ENCODE measurements around the gene NCKIPSD. TPM values are rescaled to one million over a fixed set of nuclear protein-coding genes. Genes with fewer than 3 reads are reported as not detected.

NCKIPSD gene
- total RNA-seq, 1 donor from 2014 or later = 13.3 TPM

DNA sequence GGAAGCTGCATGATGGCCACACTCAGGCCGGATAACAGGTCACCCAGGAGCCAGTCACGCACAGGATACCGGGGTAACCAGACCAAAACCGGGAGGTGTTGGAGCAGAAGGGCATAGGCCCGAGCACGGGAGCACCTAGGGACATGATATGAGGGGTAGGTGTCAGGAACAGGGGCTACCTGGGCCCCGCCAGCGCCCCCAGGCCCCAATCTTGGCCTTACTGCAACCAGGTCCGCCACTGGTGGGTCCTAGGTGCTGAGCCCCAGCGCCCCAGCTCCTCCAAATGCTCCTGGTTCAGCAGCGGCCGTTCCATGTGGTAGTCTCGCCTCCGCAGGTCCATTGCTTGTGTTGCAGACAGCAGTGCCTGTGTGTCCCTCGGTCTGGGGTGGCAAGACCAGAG lies 52.5 kb downstream of the NCKIPSD start:
- no peak for DNase-seq
- intact Hi-C loops (cut with DNase I) = no loop called here

DNA sequence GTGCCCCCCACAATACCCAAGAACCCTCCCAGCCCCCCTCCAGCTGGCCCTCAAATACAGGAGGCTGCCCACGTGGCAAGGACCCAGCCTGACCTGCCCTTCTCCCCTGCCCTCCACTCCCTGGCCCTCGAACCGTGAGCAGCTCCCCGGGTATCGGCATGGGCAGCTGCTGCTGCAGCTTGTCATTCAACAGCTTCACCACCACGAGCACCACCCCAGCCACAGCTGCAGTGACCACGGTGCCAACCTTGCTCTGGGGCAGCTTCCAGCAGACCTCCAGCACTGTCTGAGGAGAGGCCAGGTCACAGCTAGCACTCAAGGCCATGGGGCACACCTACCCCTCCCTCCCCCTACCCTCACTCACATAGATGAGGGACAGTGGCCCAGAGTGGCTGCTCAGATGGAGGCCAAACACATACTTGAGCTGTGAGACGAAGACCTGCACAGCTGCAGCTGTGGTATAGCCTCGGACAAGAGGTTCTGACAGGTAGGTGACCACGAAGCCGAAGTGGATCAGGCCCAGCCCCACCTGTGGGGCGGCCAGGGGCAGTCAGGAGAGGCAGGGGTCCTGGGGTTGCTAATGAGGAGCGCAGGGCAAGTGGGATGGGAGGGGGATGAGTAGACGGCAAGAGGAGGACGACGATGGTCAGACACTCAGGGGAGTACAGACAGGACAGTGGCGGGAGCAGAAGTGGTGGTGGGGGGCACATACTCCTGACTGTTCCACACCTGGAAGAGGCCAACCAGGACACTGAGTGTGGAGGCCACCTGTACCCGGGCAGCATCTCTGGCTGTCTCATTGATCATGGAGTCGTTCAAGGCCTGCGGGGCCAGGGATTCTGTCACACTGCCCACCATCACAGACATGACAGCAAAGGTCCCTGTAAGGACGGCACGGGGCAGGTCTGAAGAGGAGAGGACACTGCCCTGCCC lies 53.9 kb downstream of the NCKIPSD start:
- ATAC-seq (ENCODE audit: poor library complexity) (no peak), DNase-seq (no peak)
- intact Hi-C loops (cut with DNase I) = no loop called here

More for the DNA sequence above, 52.5 kb downstream of the NCKIPSD start:
- ATAC-seq (ENCODE audit: poor library complexity) = no peak

DNA sequence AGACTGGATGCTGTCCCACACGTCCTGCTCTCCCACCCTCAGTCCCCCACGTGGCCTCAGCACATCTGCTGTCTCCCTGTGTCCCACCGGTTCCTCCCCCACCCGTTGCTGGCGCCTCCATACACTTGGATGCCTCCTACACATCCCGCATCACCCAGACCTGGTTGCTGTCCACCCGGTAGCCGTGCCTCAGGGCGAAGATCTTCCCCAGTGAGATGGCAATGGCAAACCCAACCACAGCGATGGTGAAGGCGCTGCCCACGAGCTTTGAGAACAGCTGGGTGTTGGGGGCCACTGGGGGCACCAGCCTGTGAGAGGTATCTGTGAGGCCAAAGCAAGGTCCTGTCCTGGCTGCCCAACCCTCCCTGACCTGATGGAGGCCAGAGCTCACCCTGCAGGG lies 54.9 kb downstream of the NCKIPSD start:
- ATAC-seq (ENCODE audit: poor library complexity) = no peak
- intact Hi-C loops (cut with DNase I) = no loop called here
- DNase-seq = no peak

DNA sequence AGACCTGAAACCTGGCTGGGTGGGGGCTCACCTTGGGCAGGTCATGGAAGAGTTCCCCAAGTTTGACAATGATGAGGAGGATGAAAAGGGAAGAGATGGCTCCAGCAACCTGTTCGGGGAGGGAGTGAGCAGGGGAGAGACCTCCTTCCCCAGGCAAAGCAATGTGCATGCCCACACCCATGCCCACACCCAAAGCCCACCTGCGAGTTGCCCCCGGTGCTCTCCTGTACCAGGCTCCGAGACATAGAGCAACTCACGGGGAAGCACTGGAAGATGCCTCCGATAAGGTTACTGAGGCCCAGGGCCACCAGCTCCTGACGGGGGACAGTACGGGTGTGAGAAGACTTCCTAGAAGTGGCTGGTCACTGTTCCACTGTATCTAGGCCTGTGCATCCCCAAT lies 55.3 kb downstream of the NCKIPSD start:
- DNase-seq = no peak
- no peak for ATAC-seq (ENCODE audit: poor library complexity)
- intact Hi-C loops (cut with DNase I) = no loop called here

DNA sequence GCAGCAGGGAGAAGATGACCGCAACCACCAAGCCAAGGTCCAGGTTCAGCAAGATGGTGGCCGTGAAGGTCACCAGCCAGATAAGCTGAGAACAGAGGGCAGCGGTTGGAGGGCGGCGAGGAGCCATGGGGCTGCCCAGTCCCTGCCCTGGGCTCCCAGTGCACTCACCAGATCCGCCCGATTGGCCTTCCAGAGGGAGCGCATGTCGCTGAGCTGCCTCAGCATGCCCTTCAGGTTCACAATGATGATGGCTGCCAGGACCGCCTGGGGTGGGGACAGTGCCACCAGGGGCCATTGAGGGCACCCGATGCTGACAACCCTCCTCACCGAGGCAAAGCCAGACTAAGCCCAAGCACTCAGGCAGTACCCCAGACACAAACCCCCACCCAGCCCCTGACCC lies 55.8 kb downstream of the NCKIPSD start:
- DNase-seq = no peak
- intact Hi-C loops (cut with DNase I) = no loop called here
- ATAC-seq (ENCODE audit: poor library complexity) = no peak

DNA sequence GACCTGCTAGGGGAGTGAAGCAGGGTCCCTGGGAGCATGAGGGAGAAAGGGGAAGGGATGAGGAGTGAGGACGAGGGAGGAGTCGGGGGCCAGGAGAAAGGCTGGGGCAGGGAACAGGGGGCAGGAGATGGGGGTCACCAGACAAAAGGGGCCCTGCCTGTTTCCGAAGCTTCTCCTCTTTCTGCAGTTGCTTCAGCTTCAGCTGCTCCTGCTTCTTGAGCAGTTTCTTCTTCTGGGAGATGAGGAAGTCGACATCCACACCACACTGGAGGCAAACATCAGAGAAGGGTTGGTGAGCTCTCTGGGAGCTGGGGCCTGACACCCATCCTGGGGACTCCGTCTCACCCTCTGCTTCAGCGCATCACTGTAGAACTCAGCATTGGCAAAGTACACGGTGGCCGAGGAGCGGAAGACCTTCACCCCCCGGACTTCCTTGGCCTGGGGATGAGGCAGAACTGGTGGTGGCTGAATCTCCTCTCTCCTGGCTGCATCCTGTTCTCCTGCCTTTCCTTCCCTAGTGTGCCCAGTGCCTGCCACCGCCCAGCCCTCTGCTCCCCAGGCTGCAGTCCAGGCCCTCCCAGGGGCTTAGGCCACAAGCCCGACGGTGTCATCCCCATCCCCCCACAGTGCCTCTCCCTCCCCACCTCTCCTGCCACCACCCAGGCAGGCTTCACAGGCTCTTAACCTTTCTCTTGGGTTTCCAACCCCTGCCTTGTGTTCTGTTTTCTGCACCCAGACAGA lies 57.3 kb downstream of the NCKIPSD start:
- no peak for DNase-seq
- intact Hi-C loops (cut with DNase I) = no loop called here
- ATAC-seq (ENCODE audit: poor library complexity) = no peak

DNA sequence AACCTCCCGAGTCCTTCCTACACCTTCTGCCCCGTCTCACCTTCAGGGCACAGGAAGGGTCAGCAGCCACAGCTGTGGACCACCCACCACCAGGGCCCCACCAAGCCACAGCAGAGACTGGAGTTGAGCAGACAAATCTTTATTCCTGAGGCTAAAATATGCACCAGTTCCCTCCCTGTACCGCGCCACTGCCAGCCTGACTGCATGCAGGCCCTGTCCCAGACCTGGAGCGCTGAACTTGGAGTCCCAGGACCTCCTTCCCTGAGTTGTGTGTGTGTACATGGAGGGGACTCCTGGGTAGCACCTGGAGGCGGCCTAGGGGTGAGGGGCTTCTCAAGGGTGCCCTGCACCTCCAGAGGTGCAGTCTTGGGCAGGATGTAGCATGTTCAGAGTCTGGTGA lies 60.1 kb downstream of the NCKIPSD start:
- intact Hi-C loops (cut with DNase I) = no loop called here
- ATAC-seq (ENCODE audit: poor library complexity) (no peak), DNase-seq (no peak)

DNA sequence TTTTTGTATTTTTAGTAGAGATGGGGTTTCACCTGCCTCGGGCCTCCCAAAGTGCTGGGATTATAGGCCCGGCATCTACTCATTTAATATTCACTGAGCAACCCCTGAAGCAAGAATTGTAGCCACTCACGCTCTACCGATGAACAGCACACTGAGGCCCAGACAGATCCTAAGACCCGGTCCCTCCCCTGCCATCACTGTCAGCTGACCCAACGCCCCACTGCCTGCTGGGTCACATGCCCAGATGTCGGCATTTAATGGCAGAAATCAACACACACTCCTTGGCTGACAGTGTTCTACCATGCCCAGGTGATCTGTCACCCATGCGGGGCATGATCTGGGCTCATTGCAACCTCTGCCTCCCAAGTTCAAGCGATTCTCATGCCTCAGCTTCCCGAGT lies 60.9 kb downstream of the NCKIPSD start:
- ATAC-seq (ENCODE audit: poor library complexity) = no peak
- DNase-seq = no peak
- intact Hi-C loops (cut with DNase I) = no loop called here

DNA sequence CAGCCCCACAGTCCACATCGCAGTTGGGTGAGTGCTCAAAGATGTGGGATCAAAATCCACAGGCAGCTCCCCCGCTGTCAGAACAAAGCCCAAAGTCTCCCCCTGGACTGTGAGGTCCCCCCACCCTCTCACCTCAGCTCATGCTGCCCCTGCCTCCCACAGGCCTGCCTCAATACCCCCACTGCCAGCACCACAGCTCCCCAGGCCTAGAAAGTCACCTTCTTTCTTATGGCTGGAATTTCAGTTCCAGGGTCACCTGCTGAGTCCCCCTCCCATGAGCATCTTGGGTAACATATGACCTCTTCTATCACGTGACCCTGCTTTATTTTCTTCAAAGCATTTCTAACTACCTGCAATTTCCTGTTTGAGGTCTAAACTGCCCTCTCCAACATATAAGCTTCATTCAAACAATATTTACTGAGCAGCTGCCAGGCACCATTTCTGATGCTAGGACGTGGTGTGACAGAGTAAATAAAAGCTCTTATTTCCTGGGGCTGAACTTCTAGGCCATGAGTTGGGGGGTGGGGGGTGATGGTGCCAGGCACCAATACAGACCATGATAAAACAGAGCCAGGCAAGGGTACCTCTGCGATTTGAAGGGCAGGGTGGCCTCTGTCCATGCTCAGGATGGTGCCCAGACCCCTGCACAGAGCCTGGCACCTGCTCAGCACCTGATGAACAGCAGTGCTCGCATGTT lies 61.7 kb downstream of the NCKIPSD start:
- no peak for DNase-seq
- no peak for ATAC-seq (ENCODE audit: poor library complexity)
- intact Hi-C loops (cut with DNase I) = no loop called here

Small RNA genes within 50 kb of the gene (microRNA-seq; reads per million reads assigned to microRNA genes)
- not detected for gene MIR4793

Other genes with a start within 250 kb of the NCKIPSD start
- gene CCDC51, start 245.8 kb downstream of the NCKIPSD start, total RNA-seq = 11.9 TPM
- gene TMA7, start 245.7 kb downstream of the NCKIPSD start, total RNA-seq = 237 TPM
- 3.2 TPM for gene ATRIP, start 239.2 kb downstream of the NCKIPSD start, total RNA-seq
- gene SHISA5, start 181.7 kb downstream of the NCKIPSD start, total RNA-seq = 47.9 TPM
- gene PFKFB4, start 129.1 kb downstream of the NCKIPSD start, total RNA-seq = 1.1 TPM
- gene UCN2, start 122.1 kb downstream of the NCKIPSD start, total RNA-seq = not detected
- gene COL7A1, start 90.6 kb downstream of the NCKIPSD start, total RNA-seq = 16.1 TPM
- 1,265 TPM for gene UQCRC1, start 76.3 kb downstream of the NCKIPSD start, total RNA-seq
- gene TMEM89, start 64.1 kb downstream of the NCKIPSD start, total RNA-seq = not detected
- 10.8 TPM for gene SLC26A6, start 50.5 kb downstream of the NCKIPSD start, total RNA-seq
- 0.16 TPM for gene CELSR3, start 23.0 kb downstream of the NCKIPSD start, total RNA-seq
- gene IP6K2, start 31.3 kb upstream of the NCKIPSD start, total RNA-seq = 22.7 TPM
- gene PRKAR2A, start 162.0 kb upstream of the NCKIPSD start, total RNA-seq = 50.0 TPM
- gene SLC25A20, start 213.0 kb upstream of the NCKIPSD start, total RNA-seq = 140 TPM
- 164 TPM for gene ARIH2, start 232.9 kb upstream of the NCKIPSD start, total RNA-seq